Smooth muscle cell (in vitro differentiated cells): ENCODE measurements around the gene EMID1. TPM values are rescaled to one million over a fixed set of nuclear protein-coding genes. Genes with fewer than 3 reads are reported as not detected.
"Not testable (repeated sequence)": the region's sequence is repeated elsewhere in the genome, so short reads cannot be mapped to it uniquely, and the experiment has no call there.

Source experiments
- DNase-seq: peaks from one replicate; lab custom pipeline; 2025; ENCODE audit not compliant: unreplicated experiment; lab: John Stamatoyannopoulos, UW
- H2AFZ ChIP-seq: fragments of 200-600 bp; sonication (generic); 2 replicates; pipeline ENCODE4 v1.6.0; 2016; ENCODE audit warnings: antibody characterized with exemption, low read depth, mild to moderate bottlenecking
- H3F3A ChIP-seq: fragments of 200-600 bp; sonication (generic); 2 replicates; pipeline ENCODE4 v1.6.0; 2017; ENCODE audit warnings: antibody characterized with exemption, low read depth
- H3K27ac ChIP-seq: fragments of 200-600 bp; sonication (generic); 2 replicates; pipeline ENCODE4 v1.5.1; 2016; ENCODE audit warnings: low read depth, mild to moderate bottlenecking
- H3K27me3 ChIP-seq: fragments of 200-600 bp; sonication (generic); 2 replicates; pipeline ENCODE4 v1.6.1; 2016; ENCODE audit warnings: low read depth, mild to moderate bottlenecking
- H3K36me3 ChIP-seq: fragments of 200-600 bp; sonication (generic); 2 replicates; pipeline ENCODE4 v1.5.1; 2016; ENCODE audit warnings: low read depth
- H3K4me1 ChIP-seq: fragments of 200-600 bp; sonication (generic); 2 replicates; pipeline ENCODE4 v1.5.1; 2016; ENCODE audit warnings: low read depth
- H3K4me2 ChIP-seq: fragments of 200-600 bp; sonication (generic); 2 replicates; pipeline ENCODE4 v1.6.0; 2016; ENCODE audit warnings: mild to moderate bottlenecking
- H3K4me3 ChIP-seq: fragments of 200-600 bp; sonication (generic); 2 replicates; pipeline ENCODE4 v1.5.1; 2016; ENCODE audit warnings: mild to moderate bottlenecking
- H3K79me2 ChIP-seq: fragments of 200-600 bp; sonication (generic); 2 replicates; pipeline ENCODE4 v1.6.0; 2016; ENCODE audit warnings: low read depth, mild to moderate bottlenecking
- H3K9ac ChIP-seq: fragments of 200-600 bp; sonication (generic); 2 replicates; pipeline ENCODE4 v1.6.0; 2016; ENCODE audit warnings: low read depth
- H3K9me3 ChIP-seq: fragments of 200-600 bp; sonication (generic); replicated peaks from 2 replicates; pipeline ENCODE4 v1.5.1; 2016; ENCODE audit warnings: low read depth
- H4K20me1 ChIP-seq: fragments of 200-600 bp; sonication (generic); 2 replicates; pipeline ENCODE4 v1.6.0; 2016; ENCODE audit warnings: low read depth
- WGBS: methylation state at CpG from one replicate; pipeline ENCODE4 v1.1.7; 2016; ENCODE audit warnings: low lambda C conversion rate; 5-methylcytosine and 5-hydroxymethylcytosine counted together
- polyA plus RNA-seq: library from polyadenylated mRNA; unstranded; fragments of >200 nt; fragmentation: Nextera tagmentation; extraction: Ambion mirVana; gene quantifications from 2 replicates; pipeline ENCODE4 v1.2.1, GENCODE V29; 2016
- total RNA-seq: library from RNA; depleted of rRNA; stranded (reverse); fragments of >200 nt; gene quantifications from 2 replicates; pipeline ENCODE4 v1.2.3, GENCODE V29; 2014
- TF ChIP-seq, protein P1 (sequence below): fragments of 200-600 bp; sonication (generic); IDR thresholded peaks from 2 replicates; pipeline ENCODE4 v1.5.1; 2017; ENCODE audit warnings: borderline replicate concordance, mild to moderate bottlenecking, antibody characterized with exemption; ENCODE audit not compliant: insufficient read depth, poor library complexity, severe bottlenecking

Gene EMID1
- total and polyA plus RNA-seq, 2 experiments from 2014 or later = 1.1 to 3.9 TPM

DNA sequence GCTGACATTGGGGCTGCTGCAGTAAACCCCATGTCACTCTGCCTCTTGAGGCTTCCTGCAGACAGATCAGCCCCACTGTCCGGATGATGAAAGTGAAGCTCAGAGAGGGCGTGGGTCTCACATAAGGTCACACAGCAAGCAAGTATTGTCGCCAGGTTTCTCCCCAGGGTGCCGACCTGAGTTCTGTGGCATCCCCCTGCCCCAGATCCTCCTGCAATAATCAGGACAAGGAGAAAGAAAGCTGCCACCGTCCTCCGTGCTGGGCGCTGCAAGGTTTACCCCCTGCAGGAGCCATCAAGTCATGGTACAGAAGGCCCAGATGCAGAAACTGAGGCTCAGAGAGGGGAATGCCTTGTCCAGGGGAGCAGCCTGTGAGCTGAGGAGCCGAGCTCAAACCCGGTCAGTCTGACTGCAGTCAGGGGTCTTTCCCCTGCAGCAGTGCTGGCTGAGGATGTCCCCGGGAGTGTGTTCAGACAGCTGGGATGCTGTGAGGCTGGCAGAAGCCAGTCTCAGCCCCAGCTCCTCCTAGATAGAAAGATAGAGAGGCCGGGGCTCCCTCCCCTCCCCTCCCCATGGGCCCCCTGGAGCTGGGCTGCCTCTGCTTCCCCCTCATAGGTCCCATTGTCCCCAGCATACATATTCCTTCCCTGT lies 13.2 kb downstream of the EMID1 start:
- H3K9ac ChIP-seq = no peak overlapping the region
- no peaks in the 10 kb centered on the region for H3K9me3 ChIP-seq
- no peaks in the 10 kb centered on the region for H4K20me1 ChIP-seq
- H3K4me3 ChIP-seq = no peak overlapping the region
- no peak overlapping the region for H3K4me2 ChIP-seq
- no peaks in the 10 kb centered on the region for H3F3A ChIP-seq
- H3K4me1 ChIP-seq = no peaks in the 10 kb centered on the region
- DNase-seq = no peak
- no peaks in the 10 kb centered on the region for H3K27me3 ChIP-seq
- H2AFZ ChIP-seq = no peak overlapping the region
- H3K27ac ChIP-seq = no peak overlapping the region
- TF ChIP-seq, protein P1, sequence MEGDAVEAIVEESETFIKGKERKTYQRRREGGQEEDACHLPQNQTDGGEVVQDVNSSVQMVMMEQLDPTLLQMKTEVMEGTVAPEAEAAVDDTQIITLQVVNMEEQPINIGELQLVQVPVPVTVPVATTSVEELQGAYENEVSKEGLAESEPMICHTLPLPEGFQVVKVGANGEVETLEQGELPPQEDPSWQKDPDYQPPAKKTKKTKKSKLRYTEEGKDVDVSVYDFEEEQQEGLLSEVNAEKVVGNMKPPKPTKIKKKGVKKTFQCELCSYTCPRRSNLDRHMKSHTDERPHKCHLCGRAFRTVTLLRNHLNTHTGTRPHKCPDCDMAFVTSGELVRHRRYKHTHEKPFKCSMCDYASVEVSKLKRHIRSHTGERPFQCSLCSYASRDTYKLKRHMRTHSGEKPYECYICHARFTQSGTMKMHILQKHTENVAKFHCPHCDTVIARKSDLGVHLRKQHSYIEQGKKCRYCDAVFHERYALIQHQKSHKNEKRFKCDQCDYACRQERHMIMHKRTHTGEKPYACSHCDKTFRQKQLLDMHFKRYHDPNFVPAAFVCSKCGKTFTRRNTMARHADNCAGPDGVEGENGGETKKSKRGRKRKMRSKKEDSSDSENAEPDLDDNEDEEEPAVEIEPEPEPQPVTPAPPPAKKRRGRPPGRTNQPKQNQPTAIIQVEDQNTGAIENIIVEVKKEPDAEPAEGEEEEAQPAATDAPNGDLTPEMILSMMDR = no peak
- H3K36me3 ChIP-seq = no peaks in the 10 kb centered on the region
- WGBS = 87% methylated on average over 11 of the region's 11 CpGs
- H3K79me2 ChIP-seq = no peaks in the 10 kb centered on the region

DNA sequence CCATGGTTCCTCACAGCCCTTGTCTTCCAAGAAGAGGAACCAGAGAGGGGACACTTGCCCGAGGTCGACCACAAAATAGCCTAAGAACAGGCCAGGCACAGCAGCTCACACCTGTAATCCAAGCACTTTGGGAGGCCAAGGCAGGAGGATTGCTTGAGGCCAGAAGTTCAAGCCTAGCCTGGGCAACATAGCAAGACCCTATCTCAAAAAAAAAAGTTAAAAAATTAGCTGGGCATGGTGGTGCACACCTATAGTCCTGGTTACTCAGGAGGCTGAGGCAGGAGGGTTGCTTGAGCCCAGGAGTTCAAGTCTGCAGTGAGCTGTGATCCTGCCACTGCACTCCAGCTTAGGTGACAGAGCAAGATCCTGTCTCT lies 13.7 kb downstream of the EMID1 start:
- not testable (repeated sequence) for H3K4me1 ChIP-seq, H2AFZ ChIP-seq, H3K27me3 ChIP-seq, H3K4me2 ChIP-seq, H3K4me3 ChIP-seq, H3K79me2 ChIP-seq, H3F3A ChIP-seq, H3K27ac ChIP-seq, DNase-seq, H4K20me1 ChIP-seq, H3K9ac ChIP-seq, H3K36me3 ChIP-seq, H3K9me3 ChIP-seq
- 94% methylated on average over 2 of the region's 2 CpGs for WGBS

DNA sequence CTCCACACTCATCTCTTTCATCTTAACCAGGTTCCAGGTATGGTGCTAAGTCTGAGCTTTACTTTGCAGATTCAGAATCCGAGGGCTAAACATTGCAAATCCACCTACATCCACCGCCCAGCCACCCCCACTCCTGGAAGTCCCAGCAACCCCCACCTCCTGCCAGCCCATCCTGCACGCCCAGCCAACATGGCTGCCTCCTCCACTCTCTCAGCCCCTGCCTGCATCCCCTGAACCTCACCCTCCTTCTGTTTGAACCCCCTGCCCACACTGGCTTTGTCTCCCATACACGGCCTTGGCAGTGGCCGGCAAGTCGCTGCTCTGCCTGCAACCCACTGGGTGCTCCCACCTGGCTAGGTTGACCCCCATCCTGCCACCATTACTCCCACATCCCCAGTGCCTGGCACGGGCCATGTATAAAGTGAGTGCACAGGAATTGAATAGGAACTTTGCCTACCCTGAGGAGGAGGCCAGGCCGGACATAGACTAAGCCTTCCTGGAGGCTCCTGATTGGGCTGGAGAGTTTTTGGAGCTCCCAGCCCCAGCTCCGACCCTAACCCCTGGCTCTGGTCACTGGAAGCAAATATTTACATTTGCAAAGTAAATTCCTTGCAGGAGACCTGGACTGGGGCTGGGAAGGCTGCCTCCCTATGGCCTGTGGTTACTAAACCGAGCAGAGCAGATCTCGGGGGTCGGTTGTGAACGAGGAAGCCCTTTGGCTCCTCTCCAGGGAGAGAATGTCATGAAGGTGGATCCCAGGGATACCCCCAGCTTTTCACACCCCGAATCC lies 14.4 kb downstream of the EMID1 start:
- no peak overlapping the region for H3K27ac ChIP-seq
- WGBS = 81% methylated on average over 14 of the region's 14 CpGs
- TF ChIP-seq, protein P1 = no peak

DNA sequence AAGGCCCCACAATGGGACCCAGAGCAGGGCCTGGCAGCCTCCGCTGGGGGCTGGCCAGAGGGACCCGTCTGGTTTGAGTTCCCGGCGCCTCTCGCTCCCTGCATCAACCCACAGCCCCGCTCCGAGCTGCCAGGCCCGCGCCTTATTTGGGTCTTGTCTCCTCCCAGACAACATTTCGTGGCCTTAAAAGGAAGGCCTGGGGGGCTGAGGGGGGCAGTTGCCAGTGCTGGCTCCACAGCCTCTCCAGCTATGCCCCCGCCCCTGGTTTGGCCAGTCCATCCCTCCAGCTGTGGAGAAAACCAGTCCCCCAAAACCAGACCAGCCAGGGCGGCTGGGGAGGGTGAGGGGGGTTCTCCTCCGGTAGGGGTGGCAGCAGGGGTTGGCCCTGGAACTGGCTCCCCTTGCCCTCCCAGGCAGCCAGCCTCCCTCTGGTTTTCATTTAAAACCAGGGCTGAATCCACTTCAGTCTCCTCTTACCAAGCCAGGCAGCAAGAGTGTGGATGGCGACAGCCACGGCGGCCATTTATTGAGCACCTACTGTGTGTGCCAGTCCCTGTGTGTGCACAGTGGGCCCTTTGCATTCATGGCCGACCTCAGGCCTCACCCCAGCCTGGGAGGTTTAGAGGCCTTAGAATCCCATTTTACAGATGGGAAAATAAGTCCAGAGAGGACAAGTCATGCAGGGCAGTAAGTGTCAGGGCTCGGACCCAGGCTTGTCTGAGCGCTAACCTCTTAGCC lies 18.6 kb downstream of the EMID1 start:
- Histone ChIP-seq H3K27me3 (no peaks in the 10 kb centered on the region), H3K27ac (no peak overlapping the region), H3K4me3 (no peak overlapping the region), H4K20me1 (no peaks in the 10 kb centered on the region), H3K36me3 (no peaks in the 10 kb centered on the region), H3K79me2 (no peaks in the 10 kb centered on the region), H3F3A (no peaks in the 10 kb centered on the region), H2AFZ (no peak overlapping the region), H3K9ac (no peak overlapping the region), H3K4me2 (no peak overlapping the region), H3K9me3 (no peaks in the 10 kb centered on the region), H3K4me1 (no peaks in the 10 kb centered on the region)
- 82% methylated on average over 19 of the region's 19 CpGs for whole genome bisulfite sequencing
- TF ChIP-seq, protein P1 = no peak
- DNase-seq = no peak

More for the DNA sequence above, 14.4 kb downstream of the EMID1 start:
- Histone ChIP-seq H3K79me2 (no peaks in the 10 kb centered on the region), H3K9ac (no peak overlapping the region), H3K27me3 (no peaks in the 10 kb centered on the region), H3K36me3 (no peaks in the 10 kb centered on the region), H2AFZ (no peak overlapping the region), H3K4me2 (no peak overlapping the region), H3F3A (no peaks in the 10 kb centered on the region), H4K20me1 (no peaks in the 10 kb centered on the region), H3K4me1 (no peaks in the 10 kb centered on the region), H3K4me3 (no peak overlapping the region), H3K9me3 (no peaks in the 10 kb centered on the region)
- no peak for DNase-seq
